HG03354 (cell line): ENCODE measurements around the gene PLAAT5.

Experiments
- ATAC-seq: cut with Tn5 transposase; IDR thresholded peaks from one replicate; pipeline ENCODE4 v1.9.1; 2021; ENCODE audit warnings: mild to moderate bottlenecking; ENCODE audit not compliant: unreplicated experiment, poor library complexity, severe bottlenecking

The PLAAT5 gene

GRCh38 chr11:63417174-63417852, 73.7 kb downstream of the PLAAT5 start:
- no peak for ATAC-seq
